GM21360 (cell line): ENCODE results near the gene ATP8A2.
"Not testable (repeated sequence)": the region's sequence is repeated elsewhere in the genome, so short reads cannot be mapped to it uniquely, and the experiment has no call there.

Experiments
- ATAC-seq: cut with Tn5 transposase; IDR thresholded peaks from one replicate; pipeline ENCODE4 v1.9.1; 2021; ENCODE audit warnings: mild to moderate bottlenecking, moderate library complexity; ENCODE audit not compliant: unreplicated experiment

The ATP8A2 gene

DNA sequence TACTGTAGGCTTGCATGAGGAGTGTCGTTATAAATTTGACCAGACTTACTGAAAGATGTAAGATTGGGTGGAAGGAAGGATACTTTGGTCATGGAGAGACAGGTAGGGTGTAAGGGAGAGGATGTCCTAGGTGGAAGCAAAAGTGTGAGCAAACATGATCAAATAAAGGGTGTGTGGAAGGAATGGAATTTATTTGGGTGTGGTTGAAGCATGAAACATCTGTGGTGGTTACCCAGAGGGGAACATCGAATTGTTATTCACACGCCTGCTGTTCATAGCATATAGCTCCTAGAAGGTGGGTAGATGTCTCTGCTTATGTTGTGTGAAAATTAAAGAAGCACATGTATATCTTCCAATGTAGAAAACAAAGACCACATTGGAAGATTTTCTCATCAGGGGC lies 157.7 kb downstream of the ATP8A2 start:
- no peak for ATAC-seq

DNA sequence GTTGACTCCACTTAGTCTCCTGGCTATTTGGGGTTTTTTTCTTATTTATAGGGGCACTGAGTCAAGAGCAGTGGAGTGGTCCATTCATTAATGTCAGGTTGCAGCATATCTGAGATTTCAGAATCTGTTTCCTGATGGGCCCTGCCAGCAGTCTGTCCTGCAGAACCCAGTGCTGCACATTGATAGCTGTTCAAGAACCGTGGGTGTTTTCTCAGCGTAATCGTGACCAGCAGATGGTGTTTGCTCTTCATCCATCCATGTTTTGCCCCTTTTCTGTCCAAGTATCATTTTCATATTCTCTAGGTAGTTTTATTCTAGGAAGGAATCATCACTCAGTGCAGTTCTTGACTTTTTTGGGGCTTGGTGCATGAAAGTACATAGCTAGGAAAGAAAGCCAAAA lies 166.5 kb downstream of the ATP8A2 start:
- ATAC-seq = no peak

DNA sequence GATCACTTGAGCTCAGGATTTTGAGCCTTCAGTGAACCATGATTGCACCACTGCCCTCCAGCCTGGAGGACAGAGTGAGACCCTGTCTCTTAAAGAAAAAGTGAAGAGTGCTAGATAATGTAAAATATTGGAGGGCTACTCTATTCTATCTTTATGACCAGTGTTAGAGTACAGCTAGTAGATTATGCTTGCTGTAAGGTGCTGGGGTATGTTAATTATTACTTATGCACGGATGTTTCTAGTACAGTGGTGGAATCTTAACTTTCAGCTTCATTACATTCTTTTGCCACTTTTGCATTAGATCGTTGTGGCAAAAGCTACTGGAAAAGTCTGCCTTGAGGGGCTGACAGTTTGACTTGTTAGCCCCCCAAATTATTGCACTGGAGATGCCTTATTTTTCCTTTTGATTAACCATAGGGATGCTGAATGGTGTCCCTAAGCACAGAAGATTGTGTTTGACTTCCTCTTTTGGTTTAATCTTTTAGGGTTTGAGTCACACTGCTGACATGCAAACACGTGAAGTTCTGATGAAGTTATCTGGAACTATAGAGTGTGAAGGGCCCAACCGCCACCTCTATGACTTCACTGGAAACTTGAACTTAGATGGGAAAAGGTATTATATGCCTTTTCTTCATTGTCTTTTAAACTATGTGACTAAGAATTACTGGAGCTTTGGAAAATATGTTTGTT lies 169.8 kb downstream of the ATP8A2 start:
- ATAC-seq = no peak

DNA sequence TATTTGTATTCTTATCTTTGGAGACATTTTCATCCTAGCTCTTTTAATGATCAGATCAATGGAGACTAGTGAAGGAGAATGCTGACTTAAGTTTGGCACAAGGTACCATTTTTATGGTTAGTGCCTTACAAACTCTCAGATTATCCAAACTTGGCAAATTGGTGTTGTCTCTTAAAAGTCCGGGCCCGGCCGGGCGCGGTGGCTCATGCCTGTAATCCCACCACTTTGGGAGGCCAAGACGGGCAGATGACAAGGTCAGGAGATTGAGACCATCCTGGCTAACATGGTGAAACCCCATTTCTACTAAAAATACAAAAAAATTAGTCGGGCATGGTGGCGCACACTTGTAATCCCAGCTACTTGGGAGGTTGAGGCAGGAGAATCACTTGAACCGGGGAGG lies 177.2 kb downstream of the ATP8A2 start:
- not testable (repeated sequence) for ATAC-seq

DNA sequence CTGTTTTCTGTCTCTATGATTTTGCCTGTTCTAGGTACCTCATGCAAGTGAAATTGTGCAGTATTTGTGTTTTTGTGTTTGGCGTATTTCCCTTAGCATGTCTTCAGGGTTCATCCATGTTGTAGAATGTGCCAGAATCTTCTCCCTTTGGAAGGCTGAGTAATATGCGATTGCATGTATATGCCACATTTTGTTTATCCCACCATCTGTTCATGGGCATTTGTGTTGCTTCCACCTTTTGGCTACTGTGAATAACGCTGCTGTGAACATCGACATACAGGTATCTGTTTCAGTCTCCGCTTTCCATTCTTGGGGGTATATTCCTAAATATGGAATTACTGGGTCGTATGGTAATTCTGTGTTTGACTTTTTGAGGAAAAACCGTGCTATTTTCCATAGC lies 190.0 kb downstream of the ATP8A2 start:
- no peak for ATAC-seq

DNA sequence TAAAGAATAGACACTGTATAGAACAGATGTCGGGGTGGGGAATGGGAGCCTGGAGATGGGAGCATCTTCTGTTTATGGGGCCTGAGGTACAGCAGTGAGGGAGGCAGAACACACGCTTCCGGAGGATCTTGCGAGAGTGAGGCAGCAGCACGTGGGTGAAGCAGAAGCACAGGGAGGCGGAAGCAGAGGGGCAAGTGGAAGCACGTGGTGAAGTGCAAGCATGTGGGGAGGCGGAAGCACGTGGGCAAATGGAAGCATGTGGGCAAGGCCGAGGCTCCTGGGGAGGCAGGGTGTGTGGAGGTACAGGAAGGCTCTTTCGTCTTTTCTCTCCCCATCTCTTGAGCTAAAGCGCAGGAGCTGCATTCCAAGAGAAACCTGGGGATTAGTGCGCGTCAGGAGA lies 198.4 kb downstream of the ATP8A2 start:
- no peak for ATAC-seq

DNA sequence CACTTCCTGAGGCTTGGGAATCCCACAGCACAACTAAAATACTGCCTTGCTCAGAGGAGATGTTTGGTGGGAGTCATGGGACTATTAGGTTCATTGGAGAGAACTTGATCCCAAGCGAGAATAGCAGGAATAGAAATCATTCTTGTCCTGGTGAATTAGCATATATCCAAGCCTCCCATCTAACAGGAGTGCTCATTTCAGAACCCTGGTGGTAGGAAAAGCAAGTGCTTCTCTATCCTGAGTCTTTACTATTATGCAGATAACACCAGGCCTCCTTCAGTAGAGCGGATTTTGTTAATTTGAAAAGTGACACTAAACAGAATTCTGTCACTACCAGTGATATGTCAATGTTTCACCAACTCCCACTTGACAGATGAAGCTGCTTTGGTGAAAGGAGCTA lies 199.5 kb downstream of the ATP8A2 start:
- ATAC-seq = no peak

DNA sequence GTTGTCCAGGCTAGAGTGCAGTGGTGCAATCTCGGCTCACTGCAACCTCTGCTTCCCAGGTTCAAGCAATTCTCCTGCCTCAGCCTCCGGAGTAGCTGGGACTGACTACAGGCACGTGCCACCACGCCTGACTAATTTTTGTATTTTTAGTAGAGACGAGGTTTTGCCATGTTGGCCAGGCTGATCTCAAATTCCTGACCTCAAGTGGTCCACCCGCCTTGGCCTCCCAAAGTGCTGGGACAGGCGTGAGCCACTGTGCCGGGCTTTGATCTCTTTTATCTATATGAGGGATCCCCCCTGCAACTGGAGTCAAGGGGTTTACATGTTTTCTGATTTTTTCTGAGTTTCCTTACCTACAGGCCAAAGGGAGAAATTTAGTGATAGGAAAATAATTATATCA lies 200.4 kb downstream of the ATP8A2 start:
- ATAC-seq = not testable (repeated sequence)

DNA sequence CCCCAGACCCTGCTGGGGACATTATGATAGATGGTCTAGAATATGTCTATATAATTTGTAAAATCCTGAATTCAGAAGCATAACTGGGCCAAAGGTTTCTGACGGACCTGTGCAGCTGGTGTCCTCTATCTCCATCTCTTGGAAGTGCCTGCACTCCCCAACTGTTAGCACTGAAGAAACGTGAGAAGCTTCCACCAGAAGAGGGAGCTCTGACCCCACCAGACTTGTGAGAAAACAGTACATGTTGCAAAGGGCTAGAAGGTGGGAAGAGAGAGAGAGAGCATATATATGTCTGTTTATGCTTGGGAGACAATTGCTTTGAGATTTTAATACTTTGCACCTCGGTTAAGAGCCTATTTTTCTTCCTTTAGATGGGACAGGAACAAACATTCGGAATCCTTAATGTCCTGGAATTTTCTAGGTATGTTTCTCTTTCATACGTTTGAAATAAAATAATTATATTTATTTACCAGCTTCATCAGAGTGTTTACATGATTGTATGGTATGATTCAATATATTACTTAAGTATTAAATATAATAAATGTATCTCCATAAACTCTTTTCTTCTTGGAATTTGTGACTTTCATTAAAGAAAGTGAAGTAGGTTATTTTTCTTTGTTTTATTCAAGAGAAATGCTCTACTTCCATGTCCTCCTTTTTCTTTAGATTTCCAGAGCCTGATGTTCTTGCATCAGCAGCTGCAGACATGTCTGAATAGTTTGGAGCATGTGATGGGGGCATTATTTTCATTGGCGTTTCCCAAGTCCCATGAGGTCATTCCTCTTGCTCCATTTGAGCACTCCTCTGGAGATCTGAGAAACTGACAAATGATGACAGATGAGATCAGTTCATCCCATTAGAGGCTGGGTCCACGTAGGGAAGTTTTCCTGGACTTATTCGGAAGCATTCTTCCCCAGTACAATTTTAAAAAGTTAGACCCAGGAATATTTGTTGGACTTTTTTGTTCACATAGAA lies 202.9 kb downstream of the ATP8A2 start:
- ATAC-seq = no peak

DNA sequence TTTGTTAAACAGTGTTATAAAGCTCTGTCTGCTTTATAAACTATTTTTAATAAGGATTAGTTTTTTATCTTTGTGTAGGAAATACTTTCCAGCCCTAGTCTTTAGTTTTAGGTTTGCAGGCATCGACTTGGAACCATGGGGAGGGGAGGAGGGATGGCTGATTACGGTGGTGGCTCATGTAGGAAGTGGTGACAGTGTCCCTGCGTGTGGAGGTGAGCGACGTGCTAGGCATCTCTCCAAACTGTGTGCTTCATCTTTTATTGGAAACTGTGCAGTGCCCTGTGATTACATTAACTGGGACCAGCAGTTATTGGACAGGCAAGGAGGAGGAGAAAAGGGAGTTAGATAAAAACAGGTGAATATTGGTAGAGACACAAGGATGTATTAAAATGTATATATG lies 203.8 kb downstream of the ATP8A2 start:
- ATAC-seq = no peak

DNA sequence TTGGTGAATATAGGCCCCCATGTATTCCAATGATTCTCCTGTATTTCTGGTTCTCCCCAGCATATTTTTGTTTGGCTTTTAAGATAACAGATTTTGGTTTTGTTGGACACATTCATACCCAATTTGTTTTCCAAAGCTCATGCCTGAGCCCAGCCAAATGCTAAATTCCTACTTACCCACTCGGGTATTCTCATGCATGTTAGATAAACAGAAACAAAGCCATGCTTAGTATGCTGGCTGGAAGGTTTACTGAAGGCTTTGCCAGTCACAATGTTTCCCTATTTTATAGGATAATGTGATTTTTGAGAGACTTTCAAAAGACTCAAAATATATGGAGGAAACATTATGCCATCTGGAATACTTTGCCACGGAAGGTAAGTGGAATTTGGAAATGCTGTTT lies 206.8 kb downstream of the ATP8A2 start:
- no peak for ATAC-seq

DNA sequence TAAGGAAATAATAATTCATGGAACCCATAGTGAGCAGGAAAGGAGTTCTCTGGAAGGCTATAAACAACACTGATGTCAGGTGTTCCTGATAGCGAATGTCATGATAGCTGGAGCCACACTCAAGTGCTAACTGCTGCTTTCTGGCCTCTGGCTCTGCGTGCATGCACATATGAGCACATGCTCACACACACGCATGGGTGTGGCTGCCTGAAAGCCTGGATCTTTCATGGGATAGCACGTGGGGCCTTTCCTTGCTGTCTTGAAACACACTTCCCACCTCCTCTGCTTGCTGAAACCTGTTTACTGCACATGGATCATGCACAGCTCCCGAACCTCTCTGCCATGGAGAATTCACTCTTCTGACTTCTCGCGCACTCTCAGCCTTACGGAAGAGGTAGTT lies 207.4 kb downstream of the ATP8A2 start:
- ATAC-seq = no peak

DNA sequence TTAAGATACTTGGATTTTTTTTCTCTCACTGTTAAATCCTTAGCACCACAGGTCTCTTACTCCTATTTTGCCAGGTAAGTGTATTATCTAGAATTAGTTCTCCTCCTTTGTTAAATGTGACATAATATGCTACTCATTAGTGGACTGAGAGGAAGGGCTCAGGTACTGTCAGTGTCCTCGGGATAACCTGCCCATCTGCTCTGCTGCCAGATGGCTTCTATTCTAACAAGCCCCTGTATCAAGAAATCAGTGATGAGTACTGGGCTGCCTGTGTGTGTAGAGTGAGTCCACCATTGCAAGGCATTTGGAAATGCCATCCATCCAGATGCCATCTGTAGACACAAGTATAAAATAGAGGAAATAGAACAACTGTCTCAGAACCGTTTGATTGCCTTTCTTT lies 209.6 kb downstream of the ATP8A2 start:
- ATAC-seq = no peak

DNA sequence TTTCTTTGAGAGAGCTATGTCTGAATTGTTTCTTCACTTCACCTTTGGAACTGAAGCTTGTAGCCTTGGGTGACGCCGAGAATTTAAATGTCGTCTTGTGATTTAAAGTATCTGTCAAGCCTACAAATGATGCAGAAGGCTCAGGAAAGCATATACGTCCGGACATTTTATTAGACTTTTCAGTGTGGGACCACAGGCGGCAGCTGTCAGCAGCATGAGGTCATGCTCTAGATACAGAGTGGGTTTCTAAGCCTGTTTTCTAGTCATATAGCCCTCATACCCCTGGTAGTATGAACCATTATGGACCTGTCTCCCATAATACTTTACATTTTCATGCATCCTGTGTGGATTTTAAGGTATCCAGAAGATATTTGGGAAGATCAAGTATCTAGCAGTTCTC lies 212.3 kb downstream of the ATP8A2 start:
- no peak for ATAC-seq

DNA sequence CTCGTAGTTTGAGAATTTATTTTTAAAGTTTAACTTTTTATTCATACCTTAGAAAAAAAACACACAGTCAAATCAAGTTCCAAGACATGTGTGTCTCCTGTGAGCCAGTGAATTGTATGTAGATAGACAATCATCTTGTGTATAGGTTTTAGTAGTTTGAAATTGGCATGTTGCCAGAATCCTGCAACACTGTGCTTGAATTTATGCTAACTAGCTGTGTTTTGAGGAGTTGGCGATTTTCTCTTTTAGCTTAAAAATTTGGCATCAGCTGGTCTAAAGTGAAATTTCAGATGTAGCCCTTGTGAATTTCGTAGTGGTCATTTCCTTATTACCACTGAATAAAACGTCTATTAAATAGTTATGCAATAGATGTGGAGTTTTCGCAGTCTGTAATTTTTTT lies 213.2 kb downstream of the ATP8A2 start:
- no peak for ATAC-seq

DNA sequence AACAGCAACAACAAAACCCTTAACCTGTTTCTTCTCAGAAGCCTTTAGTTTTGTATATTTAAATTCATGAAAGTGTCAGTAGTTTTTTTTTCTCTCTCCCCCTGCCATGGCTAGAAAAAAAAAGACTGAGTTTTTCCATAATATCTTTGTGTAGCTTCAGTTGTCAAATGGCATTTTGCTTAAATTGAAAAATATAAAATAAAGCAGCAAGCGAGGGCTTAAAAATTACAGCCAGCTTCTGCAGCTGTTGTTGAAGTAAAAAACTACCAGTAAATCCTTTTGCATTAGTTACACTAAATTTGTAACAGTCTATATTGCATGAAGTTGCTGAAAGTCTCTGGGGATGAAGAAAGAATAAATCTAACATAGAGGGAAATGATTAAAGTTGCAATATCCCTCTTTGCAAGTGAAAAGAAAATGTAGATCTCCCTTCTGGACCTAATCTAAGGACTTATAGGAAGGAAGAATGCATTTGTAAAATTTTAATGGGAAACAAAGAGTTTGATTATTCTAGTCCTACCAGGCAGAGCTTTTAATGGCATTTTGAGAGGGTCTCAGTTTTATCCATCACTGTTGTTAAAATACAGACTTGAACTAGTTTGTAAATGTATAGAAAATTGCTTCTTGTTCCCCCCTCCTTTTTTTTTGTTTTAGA lies 215.7 kb downstream of the ATP8A2 start:
- ATAC-seq = no peak

DNA sequence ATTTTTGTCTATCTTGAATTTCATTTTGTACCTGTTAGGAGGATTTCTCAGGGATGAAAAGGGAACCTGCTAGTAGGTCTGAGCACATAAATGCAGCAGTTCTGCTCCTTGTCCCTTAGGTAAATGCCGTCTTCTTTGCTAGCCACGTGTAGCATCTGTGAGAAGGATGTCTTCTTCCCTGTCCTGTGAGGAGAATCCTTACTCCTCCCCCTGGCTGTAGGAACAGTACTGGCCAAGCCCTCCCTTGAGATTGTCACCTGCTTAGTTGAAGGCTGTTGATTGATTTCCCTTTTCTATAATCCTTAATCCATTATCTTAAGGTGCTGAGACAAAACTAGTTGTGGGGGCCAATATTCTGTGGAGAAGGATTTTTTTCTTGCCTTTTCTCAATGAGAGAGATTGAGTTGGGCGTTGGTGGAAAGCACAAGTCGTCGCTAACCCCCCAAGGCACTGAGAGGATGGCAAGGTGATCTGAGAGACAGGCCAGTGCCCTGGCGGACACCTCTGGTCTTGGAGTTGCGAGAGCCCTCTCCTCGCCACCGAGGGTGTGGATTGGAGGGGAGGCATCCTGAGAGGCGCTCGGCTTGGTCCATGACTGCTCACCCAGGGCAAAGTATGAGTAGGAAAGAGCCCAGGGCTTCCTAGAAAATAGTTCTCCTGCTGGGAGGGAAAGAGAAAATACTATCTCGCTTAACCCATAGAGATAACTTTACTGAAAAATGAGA lies 216.7 kb downstream of the ATP8A2 start:
- no peak for ATAC-seq

DNA sequence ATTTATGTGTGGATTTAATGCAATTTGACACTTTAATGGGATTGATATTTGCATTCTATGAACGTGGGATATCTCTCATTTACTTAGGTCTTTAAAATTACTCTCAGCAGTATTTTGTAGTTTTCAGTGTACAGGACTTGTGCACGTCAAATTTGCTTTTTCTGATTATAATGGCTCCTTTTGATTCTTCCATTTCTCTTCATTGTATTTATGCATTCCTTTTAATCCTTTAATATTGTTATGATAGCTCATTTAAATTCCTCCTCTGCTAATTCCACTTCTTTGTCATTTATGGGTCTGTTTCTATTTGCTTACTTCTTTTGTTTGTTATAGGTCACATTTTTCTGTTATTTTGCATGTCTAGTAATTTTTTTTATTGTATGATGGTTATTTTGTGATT lies 226.6 kb downstream of the ATP8A2 start:
- ATAC-seq = no peak

DNA sequence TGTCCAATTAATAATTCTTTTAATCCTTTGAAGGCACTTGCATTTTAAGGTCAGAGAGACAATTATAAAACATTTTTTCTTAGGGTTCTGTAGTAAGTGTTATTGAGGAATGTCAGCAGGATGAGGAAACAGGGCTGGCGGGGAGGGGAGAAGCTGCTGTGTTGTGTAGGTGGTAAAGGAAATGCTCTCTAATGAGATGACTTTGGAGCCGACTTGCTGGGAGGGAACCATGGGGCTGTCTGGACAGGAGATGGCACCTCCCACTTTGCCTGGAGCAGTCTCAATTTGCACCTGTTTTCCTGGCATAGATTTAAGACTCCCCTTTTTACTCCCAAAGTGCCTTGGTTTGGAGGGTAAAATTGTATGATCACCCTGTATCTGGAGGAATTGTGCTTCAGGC lies 230.4 kb downstream of the ATP8A2 start:
- ATAC-seq = no peak

DNA sequence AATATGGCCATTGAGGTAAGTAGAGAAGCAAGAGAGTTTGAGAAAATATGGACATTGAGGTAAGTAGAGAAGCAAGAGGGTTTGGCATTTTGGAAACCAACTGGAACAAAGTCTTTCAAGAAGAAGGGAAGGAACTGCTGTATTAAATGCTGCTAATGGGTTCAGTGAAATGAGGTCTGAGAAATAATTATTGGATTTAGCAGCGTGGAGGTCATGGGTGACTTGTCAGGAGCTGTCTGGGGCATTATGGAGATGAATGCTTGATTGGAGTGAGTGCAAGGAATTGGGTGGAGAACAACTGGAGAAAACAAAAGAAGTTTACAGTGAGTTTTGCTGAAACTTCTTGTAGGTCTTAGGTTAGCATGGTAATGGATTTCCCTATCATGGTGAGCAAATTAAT lies 232.3 kb downstream of the ATP8A2 start:
- no peak for ATAC-seq

DNA sequence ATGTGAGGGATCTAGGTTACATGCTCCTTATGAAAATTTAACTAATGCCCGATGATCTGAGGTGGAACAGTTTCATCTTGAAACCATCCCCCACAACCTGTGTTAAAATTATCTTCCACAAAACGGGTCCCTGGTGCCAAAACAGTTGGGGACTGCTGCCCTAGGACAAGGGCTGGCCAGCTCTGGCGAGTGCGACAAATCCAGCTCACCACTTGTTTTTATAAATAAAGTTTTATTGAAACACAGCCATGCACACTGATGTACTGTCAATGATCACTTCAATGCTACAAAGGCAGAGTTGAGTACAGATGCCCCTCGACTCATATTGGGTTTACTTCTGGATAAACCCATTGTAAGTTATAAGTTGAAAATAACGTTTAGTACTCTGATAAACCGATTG lies 235.3 kb downstream of the ATP8A2 start:
- no peak for ATAC-seq
